HG02840 (cell line): Measurements from ENCODE around the gene BAZ1B.
"Not testable (repeated sequence)": the region's sequence is repeated elsewhere in the genome, so short reads cannot be mapped to it uniquely, and the experiment has no call there.

Experiments
- ATAC-seq: cut with Tn5 transposase; IDR thresholded peaks from one replicate; pipeline ENCODE4 v1.9.1; 2021; ENCODE audit warnings: mild to moderate bottlenecking, moderate library complexity, moderate number of reproducible peaks; ENCODE audit not compliant: unreplicated experiment, low FRiP score

BAZ1B gene

DNA sequence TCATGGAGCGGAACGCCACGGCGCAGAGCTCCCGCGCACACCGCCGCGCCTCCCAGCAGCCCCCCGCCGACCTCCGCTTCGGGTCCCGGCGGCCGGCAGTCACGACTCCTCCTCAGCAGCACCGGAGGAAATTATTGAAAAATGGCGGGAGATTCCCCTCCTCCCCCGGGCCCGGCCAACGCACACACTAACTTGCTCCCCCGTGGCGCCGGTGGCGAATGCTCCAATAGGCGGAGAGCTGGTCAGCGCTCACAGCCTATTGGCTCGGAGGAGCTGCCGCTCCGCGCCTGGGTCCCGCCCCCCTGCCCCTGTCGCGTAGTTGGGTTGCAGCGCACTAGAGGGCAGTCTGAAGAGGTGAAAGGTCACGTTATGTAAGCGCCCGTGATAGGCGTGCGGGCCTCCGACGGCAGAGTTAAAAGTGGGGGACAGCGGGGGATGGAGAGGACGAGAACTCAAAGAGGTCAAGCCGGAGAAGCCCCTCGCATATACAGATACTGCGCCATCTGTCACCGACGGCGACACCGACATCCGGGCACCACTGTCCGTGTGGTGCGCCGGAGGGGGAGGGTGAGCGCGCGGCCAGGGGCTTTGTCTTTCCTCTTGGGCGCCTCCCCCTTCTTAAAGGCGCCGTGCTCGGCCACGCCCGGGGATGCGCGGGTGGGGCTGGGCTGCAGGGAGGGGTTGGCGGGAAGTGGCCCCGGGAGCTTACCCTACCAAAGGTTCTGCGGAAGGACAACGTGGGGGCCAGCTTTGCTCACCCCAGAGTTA is at the start of gene BAZ1B:
Gene BAZ1B, minus strand, starts transcription at position 189 of the 768 bp plus-strand sequence. CDS start 360 bp downstream, outside the sequence.
- peak; percentile 88 for ATAC-seq

DNA sequence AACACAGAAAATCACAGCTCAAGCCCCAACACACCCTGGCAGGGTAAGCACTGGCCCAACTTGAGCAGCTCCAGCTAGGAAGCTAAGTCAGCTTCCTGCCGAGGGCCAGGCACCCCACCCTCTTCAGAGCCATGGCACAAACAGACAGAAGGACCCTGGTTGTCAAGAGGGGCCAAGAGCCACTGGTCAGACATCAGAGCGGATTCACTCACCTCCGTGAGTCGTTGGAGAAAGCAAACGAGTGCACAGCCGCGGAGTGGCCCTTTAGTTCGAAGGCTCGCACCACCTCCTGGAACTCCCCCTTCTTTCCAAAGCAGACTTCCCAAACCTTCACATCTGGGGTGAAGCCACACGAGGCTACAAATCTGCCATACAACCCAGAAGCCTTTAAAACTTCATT is 48.9 kb upstream of the BAZ1B start:
- no peak for ATAC-seq

GRCh38 chr7:73570521-73570920 is 48.4 kb upstream of the BAZ1B start:
- no peak for ATAC-seq

GRCh38 chr7:73569042-73569608 is 47.0 kb upstream of the BAZ1B start:
- no peak for ATAC-seq

GRCh38 chr7:73567846-73568685 is 46.0 kb upstream of the BAZ1B start:
- ATAC-seq = no peak

GRCh38 chr7:73567140-73567539 is 45.0 kb upstream of the BAZ1B start:
- no peak for ATAC-seq

DNA sequence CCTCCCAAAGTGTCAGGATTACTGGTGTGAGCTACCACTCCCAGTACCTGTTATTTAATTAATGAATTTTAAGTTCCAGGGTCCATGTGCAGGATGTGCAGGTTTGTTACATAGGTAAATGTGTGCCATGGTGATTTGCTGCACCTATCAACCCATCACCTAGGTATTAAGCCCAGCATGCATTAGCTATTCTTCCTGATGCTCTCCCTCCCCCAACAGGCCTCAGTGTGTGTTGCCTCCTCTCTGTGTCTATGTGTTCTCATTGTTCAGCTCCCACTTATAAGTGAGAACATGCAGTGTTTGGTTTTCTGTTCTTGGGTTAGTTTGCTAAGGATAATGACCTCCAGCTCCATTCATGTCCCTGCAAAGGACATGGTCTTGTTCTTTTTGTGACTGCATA is 44.3 kb upstream of the BAZ1B start:
- ATAC-seq = not testable (repeated sequence)

- no peak for ATAC-seq
These were observed 43.7 kb upstream of the BAZ1B start for GRCh38 chr7:73565675-73566340.

DNA sequence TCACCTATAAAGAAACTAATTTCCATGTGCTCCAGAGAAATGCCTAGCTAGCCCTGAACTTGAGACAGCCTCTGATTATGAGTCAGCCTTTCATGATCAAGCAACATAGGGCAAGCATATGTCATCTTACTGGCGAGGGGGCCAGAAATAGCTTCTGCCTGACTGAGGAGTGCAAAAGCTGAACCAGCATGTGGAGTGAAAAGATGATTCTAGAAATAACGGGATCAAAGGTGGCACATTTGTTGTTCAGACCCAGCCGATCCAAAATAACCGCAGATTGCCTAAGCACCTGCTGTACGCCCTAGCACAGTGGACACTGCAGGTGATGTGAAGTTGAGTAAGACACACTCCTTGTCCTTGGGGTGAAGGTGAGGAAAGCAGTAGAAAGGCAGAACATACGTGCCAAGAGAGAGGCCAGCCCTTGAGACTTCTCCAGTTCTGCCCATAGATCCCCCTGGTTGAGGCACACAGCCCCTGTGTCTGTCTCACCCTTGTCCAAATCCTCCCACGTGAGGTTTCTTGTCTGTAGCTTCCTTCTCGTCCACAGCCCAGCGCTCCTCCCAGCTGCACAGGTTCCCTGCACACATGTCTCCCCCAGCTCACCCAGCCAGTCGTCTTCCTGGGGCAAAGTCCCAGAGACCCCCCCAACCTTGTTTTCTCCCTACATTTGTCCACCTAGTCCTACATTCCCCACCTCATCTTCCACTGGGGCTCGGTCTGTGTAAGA is 38.2 kb upstream of the BAZ1B start:
- no peak for ATAC-seq

DNA sequence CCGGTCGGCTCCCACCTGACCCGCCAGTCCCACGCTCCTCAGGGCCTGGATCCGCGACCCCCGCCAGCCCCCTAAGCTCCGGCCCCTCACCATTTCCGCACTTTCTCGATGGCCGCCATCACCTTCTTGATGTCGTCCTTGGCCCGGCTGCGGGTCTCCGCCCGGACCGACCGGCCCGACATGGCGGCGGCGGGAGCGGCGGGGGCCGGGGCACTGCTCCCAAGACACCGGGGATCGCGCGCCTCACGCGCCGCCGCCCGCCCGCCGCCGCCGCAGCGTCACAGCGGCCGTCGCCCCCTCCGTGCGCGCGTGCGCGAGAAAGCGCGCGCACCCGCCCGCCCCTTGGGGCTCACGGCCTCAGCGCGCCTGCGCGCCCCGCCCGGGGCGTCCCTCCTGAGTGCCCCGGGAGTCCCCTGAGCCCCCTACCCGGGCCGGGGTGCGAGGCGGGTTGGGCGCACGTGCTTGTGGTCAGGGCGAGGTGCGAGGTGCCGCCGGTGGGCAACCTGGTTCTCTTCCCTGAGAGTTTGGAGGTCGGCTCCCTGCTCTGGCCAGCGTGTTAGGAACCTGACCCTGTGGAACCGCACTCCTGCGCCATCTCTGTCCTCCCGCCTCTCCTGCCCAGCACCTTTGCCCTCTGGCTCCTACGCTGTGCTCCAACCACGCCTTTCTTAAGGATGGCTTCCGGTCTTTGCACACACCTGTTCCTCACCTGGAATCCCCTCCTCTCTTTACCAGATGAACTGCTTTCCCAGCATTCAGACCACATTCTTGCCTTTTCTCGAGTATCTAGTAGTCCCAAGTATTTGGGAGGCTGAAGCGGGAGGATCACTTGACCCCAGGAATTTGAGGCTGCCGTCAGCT is 35.5 kb upstream of the BAZ1B start, which contains the start of gene BCL7B:
Gene BCL7B, minus strand, starts transcription at position 294 of the 861 bp plus-strand sequence. Its CDS starts 112 bp downstream, at position 182.
- peak; percentile 50 for ATAC-seq

DNA sequence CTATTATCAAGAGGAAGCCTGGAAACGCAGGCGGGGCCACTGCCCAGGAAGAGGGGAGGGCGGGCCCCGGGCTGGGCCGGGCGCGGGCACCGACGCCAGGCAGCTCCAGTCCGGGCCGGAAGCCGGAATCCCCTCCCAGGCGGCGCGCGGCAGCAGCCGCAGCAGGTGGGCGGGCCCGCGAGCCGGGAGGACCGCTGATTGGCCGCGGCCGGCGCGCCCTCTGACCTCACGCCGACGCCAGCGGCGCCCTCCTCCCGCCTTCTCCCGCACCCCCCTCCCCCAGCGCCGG is 35.0 kb upstream of the BAZ1B start:
- ATAC-seq = peak; percentile 86

- ATAC-seq = no peak
These were observed 34.4 kb upstream of the BAZ1B start for GRCh38 chr7:73556208-73557107.

DNA sequence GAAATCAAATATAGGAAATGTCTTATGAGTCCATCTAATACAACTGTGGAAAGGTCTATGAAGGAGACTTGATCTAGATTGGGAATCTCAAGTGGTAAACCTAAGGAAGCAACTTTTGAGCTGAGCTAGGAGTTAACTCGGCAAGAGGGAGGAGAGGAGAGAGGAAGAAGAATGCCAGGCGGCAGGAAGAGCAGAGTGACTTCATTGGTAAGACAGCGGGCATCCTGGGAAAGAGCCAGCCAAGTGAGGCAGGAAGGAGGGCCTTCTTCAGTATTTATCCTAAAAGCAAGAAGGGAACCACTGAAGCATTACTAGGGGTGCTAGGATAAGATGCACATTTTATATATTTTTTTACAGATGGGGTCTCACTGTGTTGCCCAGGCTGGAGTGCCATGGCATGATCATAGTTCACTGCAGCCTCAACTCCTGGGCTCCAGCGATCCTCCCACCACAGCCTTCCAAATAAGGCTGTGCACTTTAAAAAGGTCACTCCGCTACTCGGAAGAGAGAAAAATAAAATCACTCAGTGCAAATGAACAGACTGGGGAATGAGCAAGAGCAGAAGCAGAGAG is 33.4 kb upstream of the BAZ1B start:
- no peak for ATAC-seq

DNA sequence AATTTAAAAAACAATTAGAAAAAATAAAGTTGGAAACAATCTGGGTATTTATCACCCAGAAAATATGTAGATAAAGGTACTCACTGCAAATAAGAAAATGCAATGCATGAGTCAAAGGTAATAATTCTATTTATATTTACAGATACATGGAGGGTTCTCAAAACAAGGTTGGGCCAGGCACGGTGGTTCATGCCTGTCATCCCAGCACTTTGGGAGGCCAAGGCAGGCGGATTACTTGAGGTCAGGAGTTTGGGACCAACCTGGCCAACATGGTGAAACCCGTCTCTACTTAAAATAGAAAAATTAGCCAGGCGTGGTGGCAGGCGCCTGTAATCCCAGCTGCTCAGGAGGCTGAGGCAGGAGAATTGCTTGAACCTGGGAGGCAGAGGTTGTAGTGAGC is 28.0 kb upstream of the BAZ1B start:
- not testable (repeated sequence) for ATAC-seq

DNA sequence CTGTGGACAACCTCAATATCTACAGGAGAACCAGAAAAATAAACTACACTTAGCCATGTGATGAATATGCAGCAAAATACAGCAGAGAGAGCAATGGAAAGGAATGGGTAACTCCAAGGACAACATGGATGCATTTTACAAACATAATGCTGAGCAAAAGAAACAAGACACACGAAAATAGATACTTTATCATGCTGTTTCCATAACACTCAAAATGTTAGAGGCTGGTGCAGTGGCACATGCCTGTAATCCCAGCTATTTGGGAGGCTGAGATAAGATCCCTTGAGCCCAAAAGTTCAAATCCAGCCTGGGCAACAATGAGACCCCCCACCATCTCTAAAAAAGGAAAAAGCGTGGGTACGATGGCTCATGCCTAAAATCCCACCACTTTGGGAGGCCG is 27.1 kb upstream of the BAZ1B start:
- ATAC-seq = no peak

DNA sequence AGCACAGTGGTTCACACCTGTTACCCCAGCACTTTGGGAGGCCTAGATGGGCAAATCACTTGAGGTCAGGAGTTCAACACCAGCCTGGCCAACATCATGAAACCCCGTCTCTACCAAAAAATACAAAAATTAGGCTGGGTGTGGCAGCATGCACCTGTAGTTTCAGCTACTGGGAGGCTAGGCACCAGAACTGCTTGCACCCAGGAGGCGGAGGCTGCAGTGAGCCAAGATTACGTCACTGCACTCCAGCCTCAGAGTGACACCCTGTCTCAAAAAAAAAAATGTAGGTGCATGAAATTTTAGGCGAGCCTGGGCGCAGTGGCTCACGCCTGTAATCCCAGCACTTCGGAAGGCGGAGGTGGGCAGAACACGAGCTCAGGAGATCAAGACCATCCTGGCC is 25.7 kb upstream of the BAZ1B start:
- no peak for ATAC-seq

- ATAC-seq = no peak
These were observed 22.6 kb upstream of the BAZ1B start for GRCh38 chr7:73544678-73545077.

GRCh38 chr7:73541722-73542121 is 19.6 kb upstream of the BAZ1B start:
- ATAC-seq = no peak
